HG03354 (cell line): ENCODE measurements around the gene DCDC2C.

Experiments used
- ATAC-seq: cut with Tn5 transposase; IDR thresholded peaks from one replicate; pipeline ENCODE4 v1.9.1; 2021; ENCODE audit warnings: mild to moderate bottlenecking; ENCODE audit not compliant: unreplicated experiment, poor library complexity, severe bottlenecking

The DCDC2C gene

GRCh38 chr2:3868012-3868805 is 164.8 kb downstream of the DCDC2C start:
- no peak for ATAC-seq

DNA sequence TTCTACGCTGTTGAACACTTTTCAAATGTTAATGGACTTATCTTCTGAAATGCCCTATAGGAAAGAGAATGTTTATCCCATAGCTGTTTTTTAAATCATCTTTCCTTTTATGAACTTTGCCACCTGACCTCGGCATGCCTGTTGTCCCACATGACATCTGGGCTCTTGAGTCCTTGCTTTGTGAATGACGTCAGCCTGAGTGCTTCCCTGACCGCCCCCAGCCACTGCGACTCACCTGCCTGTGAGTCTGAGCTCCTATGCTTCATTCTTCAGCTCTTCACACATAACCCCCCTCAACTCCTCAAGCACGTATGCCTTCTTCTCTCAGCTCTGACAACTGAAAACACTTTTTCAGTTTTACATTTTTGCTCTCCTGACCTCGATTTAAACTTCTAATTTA is 166.8 kb downstream of the DCDC2C start:
- ATAC-seq: no peak

GRCh38 chr2:3871002-3871401 is 167.6 kb downstream of the DCDC2C start:
- no peak for ATAC-seq

- ATAC-seq: no peak
Observed at GRCh38 chr2:3872451-3872850, 169.1 kb downstream of the DCDC2C start.

- no peak for ATAC-seq
Observed at GRCh38 chr2:3873899-3874298, 170.5 kb downstream of the DCDC2C start.

DNA sequence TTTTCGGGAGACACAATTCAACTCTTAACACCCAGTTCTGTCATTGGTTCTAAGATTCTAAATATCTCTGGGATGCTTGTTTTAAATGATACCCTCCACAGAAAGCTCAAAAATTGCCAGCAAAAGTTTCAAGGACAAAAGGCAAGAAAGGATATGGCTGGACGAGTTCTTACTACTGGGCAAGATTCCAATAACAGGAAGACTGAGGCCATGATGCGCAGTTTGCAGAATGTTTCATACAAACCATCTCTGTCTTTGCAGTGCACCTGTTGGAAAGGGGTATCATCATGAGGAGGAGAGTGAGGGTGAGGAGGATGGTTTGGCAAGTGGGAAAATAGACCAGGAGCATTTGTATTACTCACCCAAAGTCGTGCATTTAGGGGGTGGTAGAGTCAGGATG is 172.8 kb downstream of the DCDC2C start:
- ATAC-seq: no peak

DNA sequence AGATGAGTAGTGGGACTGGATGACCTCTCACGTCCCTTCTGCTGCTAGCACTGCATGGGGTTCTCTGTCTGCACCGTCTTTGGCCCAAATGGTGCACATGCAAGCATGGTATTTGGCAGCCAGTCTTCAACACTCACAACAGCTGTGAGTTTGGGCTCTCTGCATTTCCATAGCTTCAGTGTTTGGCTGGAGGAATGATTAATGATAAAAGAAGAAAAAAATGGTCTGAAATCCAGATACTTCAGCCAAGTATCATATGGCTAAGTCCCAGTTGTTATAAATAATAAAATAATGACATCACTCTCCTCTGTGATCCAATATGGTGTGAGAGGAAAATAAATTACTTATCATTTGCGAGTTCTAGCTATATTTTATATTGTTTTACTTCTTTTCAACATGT is 173.3 kb downstream of the DCDC2C start:
- ATAC-seq: no peak

GRCh38 chr2:3885629-3886628 is 182.6 kb downstream of the DCDC2C start:
- no peak for ATAC-seq

DNA sequence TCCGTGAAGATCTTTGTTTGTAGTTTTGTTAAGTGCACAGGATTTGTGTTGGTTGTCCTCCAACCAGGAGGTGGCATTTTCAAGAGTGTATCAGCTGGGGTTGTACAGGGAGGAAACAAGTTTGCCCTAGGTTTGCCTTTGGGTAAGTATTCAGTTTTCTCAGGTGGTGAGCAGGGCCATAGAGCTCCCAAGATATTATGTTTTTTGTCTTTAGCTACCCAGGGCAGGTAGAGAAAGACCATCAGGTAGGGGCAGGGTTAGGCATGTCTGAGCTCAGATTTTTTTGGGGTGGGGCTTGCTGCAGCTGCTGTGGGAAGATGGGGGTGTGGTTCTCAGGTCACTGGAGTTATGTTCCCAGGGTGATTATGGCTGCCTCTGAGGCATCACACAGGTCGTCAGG is 191.6 kb downstream of the DCDC2C start:
- no peak for ATAC-seq
